Uterus (tissue), 4 donors: Measurements from ENCODE around the gene RALGPS2. TPM values are rescaled to one million over a fixed set of nuclear protein-coding genes. Genes with fewer than 3 reads are reported as not detected.

Source experiments
- DNase-seq, 2 donors: peaks; one replicate each; pipeline ENCODE4 v3.0.0-alpha.2; 2019 to 2020
- H3K27ac ChIP-seq, 2 donors: fragments of 200-600 bp; sonication (generic); 1 replicate in 1 of 2; 2 replicates in 1 of 2; pipeline ENCODE4 v1.5.1; 2016 to 2018
- H3K27me3 ChIP-seq, 2 donors: fragments of 200-600 bp; sonication (generic); one replicate each; pipeline ENCODE4 v1.5.1; 2018 to 2019; ENCODE audit warnings: control low read depth in 1 of 2
- H3K36me3 ChIP-seq, 2 donors: fragments of 200-600 bp; sonication (generic); one replicate each; pipeline ENCODE4 v1.5.1; 2019; ENCODE audit warnings: control low read depth in 1 of 2
- H3K4me1 ChIP-seq, 2 donors: fragments of 200-600 bp; sonication (generic); one replicate each; pipeline ENCODE4 v1.5.1; 2018 to 2019; ENCODE audit warnings: control low read depth in 1 of 2
- H3K4me3 ChIP-seq, 2 donors: fragments of 200-600 bp; sonication (generic); 1 replicate in 1 of 2; 2 replicates in 1 of 2; pipeline ENCODE4 v1.5.1; 2018 to 2019; ENCODE audit warnings: mild to moderate bottlenecking in 1 of 2
- H3K9me3 ChIP-seq, 2 donors: fragments of 200-600 bp; sonication (generic); one replicate each; pipeline ENCODE4 v1.5.1; 2019; ENCODE audit warnings: control low read depth in 1 of 2
- CTCF ChIP-seq, 4 experiments: fragments of 200-600 bp in 2 of 4; fragments of 450-650 bp in 2 of 4; sonication (generic) in 2 of 4; IDR thresholded peaks; one replicate each; pipeline ENCODE4 v1.5.1; 2016 to 2019; ENCODE audit warnings: antibody characterized with exemption in 4 of 4, mild to moderate bottlenecking in 2 of 4, moderate library complexity in 1 of 4
- POLR2A ChIP-seq, 2 donors: fragments of 450-650 bp; IDR thresholded peaks; one replicate each; pipeline ENCODE4 v1.6.1; 2016; ENCODE audit warnings: antibody characterized with exemption in 2 of 2, mild to moderate bottlenecking in 1 of 2, moderate library complexity in 1 of 2
- intact Hi-C: fragments of 100-400 bp; cut with DNase I; formaldehyde crosslinking; loops from one replicate; pipeline ENCODE4 v1.15.1; 2023; ENCODE audit warnings: low total_unique reads
- total RNA-seq, 4 donors: library from RNA; depleted of rRNA in 3 of 4; stranded (reverse); fragments of >200 nt in 3 of 4; gene quantifications; one replicate each; pipeline versions ENCODE4 v1.1.0 to v1.2.4, GENCODE V29; 2014 to 2023
- donor health status: DM: yes; HTN: yes; CAD: no.

The RALGPS2 gene
- total RNA-seq, 4 donors from 2014 or later = 4.9 to 109 (median 24.7) TPM

- no peak for DNase-seq
- Histone ChIP-seq H3K27ac (peak overlapping the region; percentile 81 to 84), H3K27me3 (no peaks in the 10 kb centered on the region), H3K9me3 (no peaks in the 10 kb centered on the region), H3K4me3 (peak overlapping the region; percentile 8 to 42), H3K36me3 (no peaks in the 10 kb centered on the region), H3K4me1 (peaks cover 0 to 4% of the 10 kb centered on the region in 2 donors)
- intact Hi-C loops = no loop called here
- no peak for TF ChIP-seq POLR2A (IDR thresholded peaks at IDR 0.05)
- no peak for TF ChIP-seq CTCF (IDR thresholded peaks at IDR 0.05)
These were observed 146.7 kb downstream of the RALGPS2 start for GRCh38 chr1:178871551-178872320.

- H3K9me3 ChIP-seq = no peaks in the 10 kb centered on the region
- no peak for DNase-seq
- H3K36me3 ChIP-seq = no peaks in the 10 kb centered on the region
- peaks cover 0 to 4% of the 10 kb centered on the region in 2 donors for H3K4me1 ChIP-seq
- no peak for TF ChIP-seq POLR2A (IDR thresholded peaks at IDR 0.05)
- TF ChIP-seq CTCF (IDR thresholded peaks at IDR 0.05) = no peak
- intact Hi-C loops = no loop called here
- H3K4me3 ChIP-seq = no peak overlapping the region
- no peaks in the 10 kb centered on the region for H3K27me3 ChIP-seq
- H3K27ac ChIP-seq = no peak overlapping the region
These were observed 149.9 kb downstream of the RALGPS2 start for GRCh38 chr1:178874966-178875365.

GRCh38 chr1:178875936-178876335 lies 150.9 kb downstream of the RALGPS2 start:
- no peaks in the 10 kb centered on the region for H3K9me3 ChIP-seq
- H3K4me1 ChIP-seq = peaks cover 0 to 4% of the 10 kb centered on the region in 2 donors
- H3K4me3 ChIP-seq = no peak overlapping the region
- no peak for DNase-seq
- H3K36me3 ChIP-seq = no peaks in the 10 kb centered on the region
- H3K27me3 ChIP-seq = no peaks in the 10 kb centered on the region
- TF ChIP-seq CTCF (IDR thresholded peaks at IDR 0.05) = no peak
- no peak for TF ChIP-seq POLR2A (IDR thresholded peaks at IDR 0.05)
- H3K27ac ChIP-seq = no peak overlapping the region
- intact Hi-C loops = no loop called here

- TF ChIP-seq CTCF (IDR thresholded peaks at IDR 0.05) = no peak
- no peak for TF ChIP-seq POLR2A (IDR thresholded peaks at IDR 0.05)
- H3K4me1 ChIP-seq = no peaks in the 10 kb centered on the region
- intact Hi-C loops = no loop called here
- no peaks in the 10 kb centered on the region for H3K27me3 ChIP-seq
- no peak overlapping the region for H3K4me3 ChIP-seq
- no peaks in the 10 kb centered on the region for H3K9me3 ChIP-seq
- DNase-seq = no peak
- H3K36me3 ChIP-seq = no peaks in the 10 kb centered on the region
- H3K27ac ChIP-seq = no peak overlapping the region
These were observed 152.9 kb downstream of the RALGPS2 start for GRCh38 chr1:178877896-178878295.

- H3K27ac ChIP-seq = no peak overlapping the region
- TF ChIP-seq CTCF (IDR thresholded peaks at IDR 0.05) (no peak), POLR2A (IDR thresholded peaks at IDR 0.05) (no peak)
These were observed 156.9 kb downstream of the RALGPS2 start for GRCh38 chr1:178881950-178882349.

More at GRCh38 chr1:178881950-178882349, 156.9 kb downstream of the RALGPS2 start:
- Histone ChIP-seq H3K27me3 (no peaks in the 10 kb centered on the region), H3K4me1 (no peaks in the 10 kb centered on the region), H3K4me3 (no peak overlapping the region), H3K36me3 (no peaks in the 10 kb centered on the region), H3K9me3 (no peaks in the 10 kb centered on the region)
- DNase-seq = no peak
- intact Hi-C loops = no loop called here
